Measurements from ENCODE around the gene PCDHGB7. TPM values are rescaled to one million over a fixed set of nuclear protein-coding genes. Genes with fewer than 3 reads are reported as not detected.

PCDHGB7 gene
- total and polyA plus RNA-seq, 10 of the 15 experiments (the other 5 are each of a cell fraction or from before 2014, with no cell fraction given), result 0.27 to 1.3 (median 0.54) TPM; not detected in 2

DNA sequence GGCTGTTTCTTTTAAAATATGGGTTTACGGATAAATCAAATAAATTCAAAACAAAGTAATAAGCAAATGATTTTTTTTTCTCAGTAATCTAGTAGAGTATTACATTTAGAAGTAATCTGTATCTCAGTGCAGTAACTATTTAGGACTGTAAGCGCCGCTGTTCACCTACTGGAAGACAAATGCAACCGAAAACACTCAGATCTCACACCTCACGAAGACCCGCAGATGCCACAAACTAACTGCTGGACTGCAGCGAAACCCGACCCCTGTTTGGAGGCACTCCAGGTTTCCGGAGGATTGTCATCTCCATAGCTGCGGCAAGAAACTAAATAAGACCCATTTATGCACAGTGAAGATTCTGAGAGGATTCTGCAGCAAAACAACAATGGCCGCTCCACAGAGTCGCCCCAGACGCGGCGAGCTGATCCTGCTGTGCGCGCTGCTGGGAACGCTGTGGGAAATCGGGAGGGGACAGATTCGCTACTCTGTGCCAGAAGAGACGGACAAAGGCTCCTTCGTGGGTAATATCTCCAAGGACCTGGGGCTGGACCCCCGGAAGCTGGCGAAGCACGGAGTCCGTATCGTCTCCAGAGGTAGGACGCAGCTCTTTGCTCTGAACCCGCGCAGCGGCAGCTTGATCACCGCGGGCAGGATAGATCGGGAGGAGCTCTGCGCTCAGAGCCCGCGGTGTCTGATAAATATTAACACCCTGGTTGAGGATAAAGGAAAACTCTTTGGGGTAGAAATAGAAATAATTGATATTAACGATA lies 24.9 kb upstream of the PCDHGB7 start, which contains the start of gene PCDHGA8:
TSS of gene PCDHGA8 (plus strand) at position 205 of the 770 bp plus-strand sequence. CDS start at position 386, 181 bp downstream.
- no peak for ATAC-seq
- Histone ChIP-seq H3K27ac (ENCODE audit: control insufficient read depth, insufficient read depth) (no peak within 1 kb of the TSS), H3K79me2 (ENCODE audit: control insufficient read depth, insufficient read depth, low read length) (no peaks in the 10 kb centered on the region), H3K9ac (ENCODE audit: control insufficient read depth, insufficient read depth, low read length) (no peak within 1 kb of the TSS), H3K9me3 (replicated peaks; ENCODE audit: control insufficient read depth, insufficient read depth, low read length) (peaks cover 5% of the 10 kb centered on the region; the same call in 2 of the 3 replicates), H4K20me1 (ENCODE audit: control insufficient read depth, insufficient read depth) (no peaks in the 10 kb centered on the region), H3K36me3 (ENCODE audit: control insufficient read depth in 2 of 2, insufficient read depth in 2 of 2, low read length in 1 of 2) (no peaks in the 10 kb centered on the region), H3K4me2 (ENCODE audit: control insufficient read depth, insufficient read depth) (no peak within 1 kb of the TSS), H3K4me3 (no peak within 1 kb of the TSS), H3K4me1 (ENCODE audit: control insufficient read depth, insufficient read depth, low read length) (no peaks in the 10 kb centered on the region), H2AFZ (ENCODE audit: control insufficient read depth, low read depth, low read length) (no peak within 1 kb of the TSS), H3K27me3 (replicated peaks in 1 of 2; ENCODE audit: control insufficient read depth in 2 of 2, insufficient read depth in 2 of 2, low read length in 1 of 2) (no peaks in the 10 kb centered on the region)
- ChIA-PET POLR2A (no interaction called here), SMC1A (ENCODE audit: uncharacterized antibody, unreplicated experiment) (interaction anchor here (1.4 kb wide), 1 partner anchor 165 kb away, joined by 4 read pairs; no protein-coding TSS in a partner anchor), CTCF (interaction anchor here (0.9 to 1.4 kb wide), 4 partner anchors 10 to 171 kb away, joined by 3 read pairs; partner anchors contain the start of genes PCDHGA10 and PCDHGA7), RAD21 (ENCODE audit: unreplicated experiment) (no interaction called here)
- in situ Hi-C loops (cut with MboI) (no loop called here), intact Hi-C loops (cut with micrococcal nuclease; ENCODE audit: unreplicated experiment) (no loop called here)
- no peak for TF ChIP-seq MEF2A (IDR thresholded peaks at IDR 0.05; ENCODE audit: insufficient read depth, low read depth, low read length)
- DNase-seq (ENCODE audit: low read depth, low spot score), result no peak
- no peak for FAIRE-seq
- BruUV-seq (replicated peaks), result no TSS peak
- WGBS (ENCODE audit: insufficient coverage, insufficient replicate concordance, low lambda C conversion rate, missing lambda C conversion rate), result 83% methylated on average over 38 of the region's 38 CpGs

DNA sequence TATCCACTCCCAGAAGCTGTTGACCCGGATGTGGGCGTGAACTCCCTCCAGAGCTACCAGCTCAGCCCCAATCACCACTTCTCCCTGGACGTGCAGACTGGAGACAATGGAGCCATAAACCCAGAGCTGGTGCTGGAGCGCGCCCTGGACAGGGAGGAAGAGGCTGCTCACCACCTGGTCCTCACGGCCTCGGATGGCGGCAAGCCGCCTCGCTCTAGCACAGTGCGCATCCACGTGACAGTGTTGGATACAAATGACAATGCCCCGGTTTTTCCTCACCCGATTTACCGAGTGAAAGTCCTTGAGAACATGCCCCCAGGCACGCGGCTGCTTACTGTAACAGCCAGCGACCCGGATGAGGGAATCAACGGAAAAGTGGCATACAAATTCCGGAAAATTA lies 24.2 kb upstream of the PCDHGB7 start:
- ChIA-PET RAD21 (ENCODE audit: unreplicated experiment) (no interaction called here), CTCF (interaction anchor here (1.3 to 1.4 kb wide), 2 partner anchors 20 to 170 kb away, joined by 3 read pairs; no protein-coding TSS in a partner anchor), SMC1A (ENCODE audit: uncharacterized antibody, unreplicated experiment) (no interaction called here), POLR2A (no interaction called here)
- H3K4me2 ChIP-seq (ENCODE audit: control insufficient read depth, insufficient read depth), result no peak overlapping the region
- no peaks in the 10 kb centered on the region for H3K36me3 ChIP-seq (ENCODE audit: control insufficient read depth in 2 of 2, insufficient read depth in 2 of 2, low read length in 1 of 2)
- no peaks in the 10 kb centered on the region for H3K4me1 ChIP-seq (ENCODE audit: control insufficient read depth, insufficient read depth, low read length)
- ATAC-seq (no peak), FAIRE-seq (no peak), DNase-seq (ENCODE audit: low read depth, low spot score) (no peak)
- BruUV-seq (replicated peaks), result no TSS peak
- H3K9ac ChIP-seq (ENCODE audit: control insufficient read depth, insufficient read depth, low read length), result no peak overlapping the region
- 87% methylated on average over 21 of the region's 21 CpGs for WGBS (ENCODE audit: insufficient coverage, insufficient replicate concordance, low lambda C conversion rate, missing lambda C conversion rate)
- H3K27ac ChIP-seq (ENCODE audit: control insufficient read depth, insufficient read depth), result no peak overlapping the region
- H3K4me3 ChIP-seq, result no peak overlapping the region
- intact Hi-C loops (cut with micrococcal nuclease; ENCODE audit: unreplicated experiment) (no loop called here), in situ Hi-C loops (cut with MboI) (no loop called here)
- no peak overlapping the region for H2AFZ ChIP-seq (ENCODE audit: control insufficient read depth, low read depth, low read length)
- no peaks in the 10 kb centered on the region for H3K79me2 ChIP-seq (ENCODE audit: control insufficient read depth, insufficient read depth, low read length)
- no peaks in the 10 kb centered on the region for H3K27me3 ChIP-seq (replicated peaks in 1 of 2; ENCODE audit: control insufficient read depth in 2 of 2, insufficient read depth in 2 of 2, low read length in 1 of 2)
- H4K20me1 ChIP-seq (ENCODE audit: control insufficient read depth, insufficient read depth), result no peaks in the 10 kb centered on the region
- peaks cover 4% of the 10 kb centered on the region; the same call in 2 of the 3 replicates for H3K9me3 ChIP-seq (replicated peaks; ENCODE audit: control insufficient read depth, insufficient read depth, low read length)
- no peak for TF ChIP-seq EGR1 (IDR thresholded peaks at IDR 0.05; ENCODE audit: borderline replicate concordance in 1 of 2, low read depth in 2 of 2, low read length in 2 of 2)
- no peak for TF ChIP-seq SMARCA5 (IDR thresholded peaks at IDR 0.05)
- TF ChIP-seq, protein P1, sequence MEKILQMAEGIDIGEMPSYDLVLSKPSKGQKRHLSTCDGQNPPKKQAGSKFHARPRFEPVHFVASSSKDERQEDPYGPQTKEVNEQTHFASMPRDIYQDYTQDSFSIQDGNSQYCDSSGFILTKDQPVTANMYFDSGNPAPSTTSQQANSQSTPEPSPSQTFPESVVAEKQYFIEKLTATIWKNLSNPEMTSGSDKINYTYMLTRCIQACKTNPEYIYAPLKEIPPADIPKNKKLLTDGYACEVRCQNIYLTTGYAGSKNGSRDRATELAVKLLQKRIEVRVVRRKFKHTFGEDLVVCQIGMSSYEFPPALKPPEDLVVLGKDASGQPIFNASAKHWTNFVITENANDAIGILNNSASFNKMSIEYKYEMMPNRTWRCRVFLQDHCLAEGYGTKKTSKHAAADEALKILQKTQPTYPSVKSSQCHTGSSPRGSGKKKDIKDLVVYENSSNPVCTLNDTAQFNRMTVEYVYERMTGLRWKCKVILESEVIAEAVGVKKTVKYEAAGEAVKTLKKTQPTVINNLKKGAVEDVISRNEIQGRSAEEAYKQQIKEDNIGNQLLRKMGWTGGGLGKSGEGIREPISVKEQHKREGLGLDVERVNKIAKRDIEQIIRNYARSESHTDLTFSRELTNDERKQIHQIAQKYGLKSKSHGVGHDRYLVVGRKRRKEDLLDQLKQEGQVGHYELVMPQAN (conservative IDR thresholded peaks at IDR 0.05), result no peak
- TF ChIP-seq SIX5 (IDR thresholded peaks at IDR 0.05; ENCODE audit: low read depth, low read length, severe bottlenecking), result no peak
- TF ChIP-seq ESRRA (IDR thresholded peaks at IDR 0.05; ENCODE audit: low read length), result no peak
- TF ChIP-seq HDAC2 (IDR thresholded peaks at IDR 0.05), result no peak
- no peak for TF ChIP-seq RAD21 (IDR thresholded peaks at IDR 0.05; ENCODE audit: insufficient read depth, low read depth, low read length)
- TF ChIP-seq DPF2 (IDR thresholded peaks at IDR 0.05), result no peak
- TF ChIP-seq ASH2L (IDR thresholded peaks at IDR 0.05; ENCODE audit: borderline replicate concordance, low read depth), result no peak
- TF ChIP-seq SREBF1 (IDR thresholded peaks at IDR 0.05; ENCODE audit: low read length), result no peak
